K562 (cell line): Measurements from ENCODE around the gene QARS1. TPM values are rescaled to one million over a fixed set of nuclear protein-coding genes. Genes with fewer than 3 reads are reported as not detected.

Experiments
- CBFA2T3 ChIP-seq: fragments of 450-650 bp; IDR thresholded peaks from 2 replicates; pipeline ENCODE4 v1.6.1; 2017
- HIVEP1 ChIP-seq: fragments of 250-450 bp; sonication (Bioruptor Pico); IDR thresholded peaks from 2 replicates; pipeline ENCODE4 v1.4.0; 2020; ENCODE audit warnings: mild to moderate bottlenecking
- MCM2 ChIP-seq: fragments of 450-650 bp; IDR thresholded peaks from 2 replicates; pipeline ENCODE4 v1.6.1; 2017; ENCODE audit warnings: low read depth, mild to moderate bottlenecking
- NR4A1 ChIP-seq, 2 experiments: fragments of 250-450 bp in 1 of 2; fragments of 450-650 bp in 1 of 2; sonication (Bioruptor Pico) in 1 of 2; IDR thresholded peaks; 2 replicates each; pipeline versions ENCODE4 v1.4.0 to v1.6.1; 2016 to 2020; ENCODE audit warnings: mild to moderate bottlenecking in 2 of 2, missing compliant biosample characterization in 1 of 2, missing genetic modification characterization in 1 of 2, moderate library complexity in 1 of 2
- PCBP2 ChIP-seq: fragments of 200-400 bp; formaldehyde crosslinking; IDR thresholded peaks from 2 replicates; pipeline ENCODE4 v1.6.1; 2018; ENCODE audit warnings: low read length, low read depth, mild to moderate bottlenecking, moderate library complexity; ENCODE audit not compliant: poor library complexity, severe bottlenecking
- SMARCA4 ChIP-seq: fragments of 450-650 bp; IDR thresholded peaks from 2 replicates; pipeline ENCODE4 v1.6.1; 2016
- ZBTB7A ChIP-seq: IDR thresholded peaks from 2 replicates; pipeline ENCODE4 v1.6.1; 2011; ENCODE audit warnings: low read depth, mild to moderate bottlenecking, low read length, moderate library complexity, borderline replicate concordance; ENCODE audit not compliant: control insufficient read depth
- ZFP30 ChIP-seq: fragments of 250-450 bp; sonication (Bioruptor Pico); IDR thresholded peaks from 2 replicates; pipeline ENCODE4 v1.8.0; 2022; ENCODE audit warnings: moderate library complexity, mild to moderate bottlenecking, inconsistent platforms, borderline replicate concordance
- ZNF133 ChIP-seq: fragments of 250-450 bp; sonication (Bioruptor Pico); IDR thresholded peaks from 2 replicates; pipeline ENCODE4 v1.4.0; 2020; ENCODE audit warnings: mild to moderate bottlenecking
- polyA plus RNA-seq, 8 experiments: library from polyadenylated mRNA; depleted of rRNA in 4 of 8; stranded (reverse) in 5 of 8; unstranded in 3 of 8; fragments of >200 nt; fragmentation: Nextera tagmentation in 2 of 8; fragmentation: Illumina TruSeq in 1 of 8; extraction: Ambion mirVana in 2 of 8; extraction: Trizol in 1 of 8; gene quantifications; 2 replicates each; pipeline versions ENCODE4 v1.2.1 to v1.2.3, GENCODE V29; 2011 to 2014; ENCODE audit warnings: inconsistent platforms in 1 of 8, missing spikeins in 1 of 8
- total RNA-seq, 7 experiments: library from RNA; depleted of rRNA in 6 of 7; stranded (reverse); fragments of >200 nt in 6 of 7; fragmentation: Illumina TruSeq in 2 of 7; extraction: Trizol in 2 of 7; gene quantifications; 2 replicates each; pipeline versions ENCODE4 v1.2.1 to v1.2.3, GENCODE V29; 2011 to 2021; ENCODE audit warnings: low replicate concordance in 1 of 7
- TF ChIP-seq, protein P1 (sequence below): fragments of 250-450 bp; sonication (Bioruptor Pico); IDR thresholded peaks from 2 replicates; pipeline ENCODE4 v1.4.0; 2020; ENCODE audit warnings: mild to moderate bottlenecking
- TF ChIP-seq, protein P2 (sequence below): sonication (generic); formaldehyde crosslinking; IDR thresholded peaks from 2 replicates; pipeline ENCODE4 v1.8.1; 2023; ENCODE audit warnings: mild to moderate bottlenecking, missing genetic modification reagents, moderate library complexity
- TF ChIP-seq, protein P3 (sequence below): fragments of 250-450 bp; sonication (Bioruptor Pico); IDR thresholded peaks from 2 replicates; pipeline ENCODE4 v1.5.0; 2020; ENCODE audit warnings: mild to moderate bottlenecking, borderline replicate concordance
- TF ChIP-seq, protein P4 (sequence below): fragments of 450-650 bp; IDR thresholded peaks from 2 replicates; pipeline ENCODE4 v1.6.1; 2016; ENCODE audit warnings: missing biosample characterization, missing genetic modification characterization
- TF ChIP-seq, protein P5 (sequence below): fragments of 450-650 bp; IDR thresholded peaks from 2 replicates; pipeline ENCODE4 v1.6.1; 2018; ENCODE audit not compliant: partially characterized antibody
- TF ChIP-seq, protein P6 (sequence below): fragments of 450-650 bp; IDR thresholded peaks from 2 replicates; pipeline ENCODE4 v1.7.1; 2018; ENCODE audit warnings: mild to moderate bottlenecking, low read depth; ENCODE audit not compliant: partially characterized antibody

The QARS1 gene
- total and polyA plus RNA-seq, 9 of the 15 experiments (the other 6 are each of a cell fraction or from before 2014, with no cell fraction given), result 148 to 310 (median 273) TPM

DNA sequence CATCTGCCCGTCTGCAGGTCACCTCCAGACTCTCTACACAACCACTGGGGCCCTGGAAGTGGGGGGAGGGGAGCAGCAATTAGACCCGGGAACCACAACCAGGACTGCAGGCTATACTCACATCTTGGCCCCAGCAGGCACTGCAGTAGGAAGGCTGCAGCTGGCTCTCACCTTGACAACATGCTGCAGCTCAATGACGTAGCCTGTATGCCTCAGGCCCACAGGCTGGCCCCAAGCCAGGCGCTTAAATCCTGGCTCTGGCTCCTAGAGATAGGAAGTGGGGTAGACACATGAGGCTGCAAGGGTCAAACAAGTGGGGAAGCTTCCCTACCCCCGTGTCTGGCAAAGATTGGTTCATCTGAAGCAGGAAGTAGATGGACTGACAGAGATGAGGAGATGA lies 6.1 kb downstream of the QARS1 start (continued):
- TF ChIP-seq, protein P1, sequence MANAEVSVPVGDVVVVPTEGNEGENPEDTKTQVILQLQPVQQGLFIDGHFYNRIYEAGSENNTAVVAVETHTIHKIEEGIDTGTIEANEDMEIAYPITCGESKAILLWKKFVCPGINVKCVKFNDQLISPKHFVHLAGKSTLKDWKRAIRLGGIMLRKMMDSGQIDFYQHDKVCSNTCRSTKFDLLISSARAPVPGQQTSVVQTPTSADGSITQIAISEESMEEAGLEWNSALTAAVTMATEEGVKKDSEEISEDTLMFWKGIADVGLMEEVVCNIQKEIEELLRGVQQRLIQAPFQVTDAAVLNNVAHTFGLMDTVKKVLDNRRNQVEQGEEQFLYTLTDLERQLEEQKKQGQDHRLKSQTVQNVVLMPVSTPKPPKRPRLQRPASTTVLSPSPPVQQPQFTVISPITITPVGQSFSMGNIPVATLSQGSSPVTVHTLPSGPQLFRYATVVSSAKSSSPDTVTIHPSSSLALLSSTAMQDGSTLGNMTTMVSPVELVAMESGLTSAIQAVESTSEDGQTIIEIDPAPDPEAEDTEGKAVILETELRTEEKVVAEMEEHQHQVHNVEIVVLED (CRISPR knock-in tag), result no peak
- TF ChIP-seq, protein P2, sequence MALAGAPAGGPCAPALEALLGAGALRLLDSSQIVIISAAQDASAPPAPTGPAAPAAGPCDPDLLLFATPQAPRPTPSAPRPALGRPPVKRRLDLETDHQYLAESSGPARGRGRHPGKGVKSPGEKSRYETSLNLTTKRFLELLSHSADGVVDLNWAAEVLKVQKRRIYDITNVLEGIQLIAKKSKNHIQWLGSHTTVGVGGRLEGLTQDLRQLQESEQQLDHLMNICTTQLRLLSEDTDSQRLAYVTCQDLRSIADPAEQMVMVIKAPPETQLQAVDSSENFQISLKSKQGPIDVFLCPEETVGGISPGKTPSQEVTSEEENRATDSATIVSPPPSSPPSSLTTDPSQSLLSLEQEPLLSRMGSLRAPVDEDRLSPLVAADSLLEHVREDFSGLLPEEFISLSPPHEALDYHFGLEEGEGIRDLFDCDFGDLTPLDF (CRISPR knock-in tag), result no peak
- TF ChIP-seq PCBP2 (no peak), MCM2 (no peak), ZBTB7A (no peak), SMARCA4 (no peak), NR4A1 (CRISPR knock-in tag; IDR thresholded peaks at IDR 0.05) (no peak), NR4A1 (tag; IDR thresholded peaks at IDR 0.05) (no peak), CBFA2T3 (peak; percentile 87), HIVEP1 (CRISPR knock-in tag) (no peak), ZFP30 (CRISPR knock-in tag) (no peak), ZNF133 (CRISPR knock-in tag) (no peak)
- TF ChIP-seq, protein P3, sequence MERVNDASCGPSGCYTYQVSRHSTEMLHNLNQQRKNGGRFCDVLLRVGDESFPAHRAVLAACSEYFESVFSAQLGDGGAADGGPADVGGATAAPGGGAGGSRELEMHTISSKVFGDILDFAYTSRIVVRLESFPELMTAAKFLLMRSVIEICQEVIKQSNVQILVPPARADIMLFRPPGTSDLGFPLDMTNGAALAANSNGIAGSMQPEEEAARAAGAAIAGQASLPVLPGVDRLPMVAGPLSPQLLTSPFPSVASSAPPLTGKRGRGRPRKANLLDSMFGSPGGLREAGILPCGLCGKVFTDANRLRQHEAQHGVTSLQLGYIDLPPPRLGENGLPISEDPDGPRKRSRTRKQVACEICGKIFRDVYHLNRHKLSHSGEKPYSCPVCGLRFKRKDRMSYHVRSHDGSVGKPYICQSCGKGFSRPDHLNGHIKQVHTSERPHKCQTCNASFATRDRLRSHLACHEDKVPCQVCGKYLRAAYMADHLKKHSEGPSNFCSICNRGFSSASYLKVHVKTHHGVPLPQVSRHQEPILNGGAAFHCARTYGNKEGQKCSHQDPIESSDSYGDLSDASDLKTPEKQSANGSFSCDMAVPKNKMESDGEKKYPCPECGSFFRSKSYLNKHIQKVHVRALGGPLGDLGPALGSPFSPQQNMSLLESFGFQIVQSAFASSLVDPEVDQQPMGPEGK (CRISPR knock-in tag), result no peak
- TF ChIP-seq, protein P4, sequence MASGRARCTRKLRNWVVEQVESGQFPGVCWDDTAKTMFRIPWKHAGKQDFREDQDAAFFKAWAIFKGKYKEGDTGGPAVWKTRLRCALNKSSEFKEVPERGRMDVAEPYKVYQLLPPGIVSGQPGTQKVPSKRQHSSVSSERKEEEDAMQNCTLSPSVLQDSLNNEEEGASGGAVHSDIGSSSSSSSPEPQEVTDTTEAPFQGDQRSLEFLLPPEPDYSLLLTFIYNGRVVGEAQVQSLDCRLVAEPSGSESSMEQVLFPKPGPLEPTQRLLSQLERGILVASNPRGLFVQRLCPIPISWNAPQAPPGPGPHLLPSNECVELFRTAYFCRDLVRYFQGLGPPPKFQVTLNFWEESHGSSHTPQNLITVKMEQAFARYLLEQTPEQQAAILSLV (tag), result no peak
- TF ChIP-seq, protein P5, sequence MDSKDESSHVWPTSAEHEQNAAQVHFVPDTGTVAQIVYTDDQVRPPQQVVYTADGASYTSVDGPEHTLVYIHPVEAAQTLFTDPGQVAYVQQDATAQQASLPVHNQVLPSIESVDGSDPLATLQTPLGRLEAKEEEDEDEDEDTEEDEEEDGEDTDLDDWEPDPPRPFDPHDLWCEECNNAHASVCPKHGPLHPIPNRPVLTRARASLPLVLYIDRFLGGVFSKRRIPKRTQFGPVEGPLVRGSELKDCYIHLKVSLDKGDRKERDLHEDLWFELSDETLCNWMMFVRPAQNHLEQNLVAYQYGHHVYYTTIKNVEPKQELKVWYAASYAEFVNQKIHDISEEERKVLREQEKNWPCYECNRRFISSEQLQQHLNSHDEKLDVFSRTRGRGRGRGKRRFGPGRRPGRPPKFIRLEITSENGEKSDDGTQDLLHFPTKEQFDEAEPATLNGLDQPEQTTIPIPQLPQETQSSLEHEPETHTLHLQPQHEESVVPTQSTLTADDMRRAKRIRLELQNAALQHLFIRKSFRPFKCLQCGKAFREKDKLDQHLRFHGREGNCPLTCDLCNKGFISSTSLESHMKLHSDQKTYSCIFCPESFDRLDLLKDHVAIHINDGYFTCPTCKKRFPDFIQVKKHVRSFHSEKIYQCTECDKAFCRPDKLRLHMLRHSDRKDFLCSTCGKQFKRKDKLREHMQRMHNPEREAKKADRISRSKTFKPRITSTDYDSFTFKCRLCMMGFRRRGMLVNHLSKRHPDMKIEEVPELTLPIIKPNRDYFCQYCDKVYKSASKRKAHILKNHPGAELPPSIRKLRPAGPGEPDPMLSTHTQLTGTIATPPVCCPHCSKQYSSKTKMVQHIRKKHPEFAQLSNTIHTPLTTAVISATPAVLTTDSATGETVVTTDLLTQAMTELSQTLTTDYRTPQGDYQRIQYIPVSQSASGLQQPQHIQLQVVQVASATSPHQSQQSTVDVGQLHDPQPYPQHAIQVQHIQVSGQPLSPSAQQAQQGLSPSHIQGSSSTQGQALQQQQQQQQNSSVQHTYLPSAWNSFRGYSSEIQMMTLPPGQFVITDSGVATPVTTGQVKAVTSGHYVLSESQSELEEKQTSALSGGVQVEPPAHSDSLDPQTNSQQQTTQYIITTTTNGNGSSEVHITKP, result peak; percentile 77
- TF ChIP-seq, protein P6, sequence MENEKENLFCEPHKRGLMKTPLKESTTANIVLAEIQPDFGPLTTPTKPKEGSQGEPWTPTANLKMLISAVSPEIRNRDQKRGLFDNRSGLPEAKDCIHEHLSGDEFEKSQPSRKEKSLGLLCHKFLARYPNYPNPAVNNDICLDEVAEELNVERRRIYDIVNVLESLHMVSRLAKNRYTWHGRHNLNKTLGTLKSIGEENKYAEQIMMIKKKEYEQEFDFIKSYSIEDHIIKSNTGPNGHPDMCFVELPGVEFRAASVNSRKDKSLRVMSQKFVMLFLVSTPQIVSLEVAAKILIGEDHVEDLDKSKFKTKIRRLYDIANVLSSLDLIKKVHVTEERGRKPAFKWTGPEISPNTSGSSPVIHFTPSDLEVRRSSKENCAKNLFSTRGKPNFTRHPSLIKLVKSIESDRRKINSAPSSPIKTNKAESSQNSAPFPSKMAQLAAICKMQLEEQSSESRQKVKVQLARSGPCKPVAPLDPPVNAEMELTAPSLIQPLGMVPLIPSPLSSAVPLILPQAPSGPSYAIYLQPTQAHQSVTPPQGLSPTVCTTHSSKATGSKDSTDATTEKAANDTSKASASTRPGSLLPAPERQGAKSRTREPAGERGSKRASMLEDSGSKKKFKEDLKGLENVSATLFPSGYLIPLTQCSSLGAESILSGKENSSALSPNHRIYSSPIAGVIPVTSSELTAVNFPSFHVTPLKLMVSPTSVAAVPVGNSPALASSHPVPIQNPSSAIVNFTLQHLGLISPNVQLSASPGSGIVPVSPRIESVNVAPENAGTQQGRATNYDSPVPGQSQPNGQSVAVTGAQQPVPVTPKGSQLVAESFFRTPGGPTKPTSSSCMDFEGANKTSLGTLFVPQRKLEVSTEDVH, result no peak
